ENCODE measurements around the gene ZNF467.

ZNF467 gene

DNA sequence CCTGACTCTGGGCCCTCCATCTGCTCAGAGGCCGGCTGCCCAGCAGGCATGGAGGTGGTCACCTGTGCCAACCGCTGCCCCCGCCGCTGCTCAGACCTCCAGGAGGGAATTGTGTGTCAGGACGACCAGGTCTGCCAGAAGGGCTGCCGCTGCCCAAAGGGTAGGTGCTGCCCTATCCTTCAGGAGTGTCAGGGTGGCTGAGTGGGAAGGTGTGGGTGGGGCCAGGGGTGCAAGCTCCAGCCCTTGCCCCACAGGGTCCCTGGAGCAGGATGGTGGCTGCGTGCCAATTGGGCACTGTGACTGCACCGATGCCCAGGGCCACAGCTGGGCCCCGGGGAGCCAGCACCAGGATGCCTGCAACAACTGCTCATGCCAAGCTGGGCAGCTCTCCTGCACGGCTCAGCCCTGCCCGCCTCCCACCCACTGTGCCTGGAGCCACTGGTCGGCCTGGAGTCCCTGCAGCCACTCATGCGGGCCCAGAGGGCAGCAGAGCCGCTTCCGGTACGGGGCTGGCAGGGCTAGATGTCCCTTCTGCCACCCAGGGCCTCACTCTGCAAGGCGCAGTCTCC is 47.3 kb upstream of the ZNF467 start:
- Histone ChIP-seq H2AFZ (ENCODE audit: low read depth, low read length) (no peak overlapping the region), H4K20me1 (ENCODE audit: insufficient read depth, low read length) (peaks cover 4% of the 10 kb centered on the region; the same call in 1 of the 2 replicates), H3K4me3 (ENCODE audit: low read depth in 1 of 2, low read length in 2 of 2) (no peak overlapping the region), H3K79me2 (ENCODE audit: insufficient read depth, low read length) (no peaks in the 10 kb centered on the region), H3K27ac (ENCODE audit: low read length) (no peak overlapping the region), H3K27me3 (ENCODE audit: insufficient read depth, low read length, poor library complexity) (no peaks in the 10 kb centered on the region), H3K4me1 (ENCODE audit: insufficient read depth, low read length) (no peaks in the 10 kb centered on the region), H3K36me3 (ENCODE audit: insufficient read depth, low read length) (no peaks in the 10 kb centered on the region), H3K9ac (ENCODE audit: low read depth, low read length) (no peak overlapping the region), H3K9me3 (ENCODE audit: insufficient read depth, low read length, severe bottlenecking) (no peaks in the 10 kb centered on the region), H3K4me2 (ENCODE audit: insufficient read depth, low read length) (no peak overlapping the region)
- ATAC-seq (ENCODE audit: insufficient read depth, low read depth) (no peak), DNase-seq (no peak)
- TF ChIP-seq EZH2 (IDR thresholded peaks at IDR 0.05; ENCODE audit: borderline replicate concordance, low read depth, low read length, severe bottlenecking) (no peak), CTCF (IDR thresholded peaks at IDR 0.05; ENCODE audit: borderline replicate concordance, extremely low read depth, low read length, poor library complexity, severe bottlenecking) (no peak)

- ATAC-seq (ENCODE audit: insufficient read depth, low read depth): no peak
- Histone ChIP-seq H3K4me3 (ENCODE audit: low read depth in 1 of 2, low read length in 2 of 2) (no peak overlapping the region), H3K4me2 (ENCODE audit: insufficient read depth, low read length) (no peak overlapping the region), H3K36me3 (ENCODE audit: insufficient read depth, low read length) (no peaks in the 10 kb centered on the region), H4K20me1 (ENCODE audit: insufficient read depth, low read length) (peaks cover 4% of the 10 kb centered on the region; the same call in 1 of the 2 replicates), H3K9me3 (ENCODE audit: insufficient read depth, low read length, severe bottlenecking) (no peaks in the 10 kb centered on the region), H3K9ac (ENCODE audit: low read depth, low read length) (no peak overlapping the region), H3K79me2 (ENCODE audit: insufficient read depth, low read length) (no peaks in the 10 kb centered on the region), H3K27ac (ENCODE audit: low read length) (no peak overlapping the region), H3K27me3 (ENCODE audit: insufficient read depth, low read length, poor library complexity) (no peaks in the 10 kb centered on the region), H3K4me1 (ENCODE audit: insufficient read depth, low read length) (no peaks in the 10 kb centered on the region), H2AFZ (ENCODE audit: low read depth, low read length) (no peak overlapping the region)
- no peak for DNase-seq
- TF ChIP-seq EZH2 (IDR thresholded peaks at IDR 0.05; ENCODE audit: borderline replicate concordance, low read depth, low read length, severe bottlenecking): no peak
- TF ChIP-seq CTCF (IDR thresholded peaks at IDR 0.05; ENCODE audit: borderline replicate concordance, extremely low read depth, low read length, poor library complexity, severe bottlenecking): no peak
Observed at GRCh38 chr7:149819961-149820340, 46.6 kb upstream of the ZNF467 start.

GRCh38 chr7:149819141-149819960 is 46.0 kb upstream of the ZNF467 start:
- ATAC-seq (ENCODE audit: insufficient read depth, low read depth): no peak
- Histone ChIP-seq H3K4me1 (ENCODE audit: insufficient read depth, low read length) (no peaks in the 10 kb centered on the region), H2AFZ (ENCODE audit: low read depth, low read length) (no peak overlapping the region), H3K9ac (ENCODE audit: low read depth, low read length) (no peak overlapping the region), H4K20me1 (ENCODE audit: insufficient read depth, low read length) (peaks cover 4% of the 10 kb centered on the region; the same call in 1 of the 2 replicates), H3K79me2 (ENCODE audit: insufficient read depth, low read length) (no peaks in the 10 kb centered on the region), H3K27ac (ENCODE audit: low read length) (no peak overlapping the region), H3K36me3 (ENCODE audit: insufficient read depth, low read length) (no peaks in the 10 kb centered on the region), H3K4me2 (ENCODE audit: insufficient read depth, low read length) (no peak overlapping the region), H3K27me3 (ENCODE audit: insufficient read depth, low read length, poor library complexity) (no peaks in the 10 kb centered on the region), H3K4me3 (ENCODE audit: low read depth in 1 of 2, low read length in 2 of 2) (no peak overlapping the region), H3K9me3 (ENCODE audit: insufficient read depth, low read length, severe bottlenecking) (no peaks in the 10 kb centered on the region)
- DNase-seq: no peak
- TF ChIP-seq EZH2 (IDR thresholded peaks at IDR 0.05; ENCODE audit: borderline replicate concordance, low read depth, low read length, severe bottlenecking) (no peak), CTCF (IDR thresholded peaks at IDR 0.05; ENCODE audit: borderline replicate concordance, extremely low read depth, low read length, poor library complexity, severe bottlenecking) (no peak)
